ENCODE data around the gene RABGAP1L. TPM values are rescaled to one million over a fixed set of nuclear protein-coding genes. Genes with fewer than 3 reads are reported as not detected.

Gene RABGAP1L
- total RNA-seq, 1 experiment from 2014 or later, result 57.4 TPM

DNA sequence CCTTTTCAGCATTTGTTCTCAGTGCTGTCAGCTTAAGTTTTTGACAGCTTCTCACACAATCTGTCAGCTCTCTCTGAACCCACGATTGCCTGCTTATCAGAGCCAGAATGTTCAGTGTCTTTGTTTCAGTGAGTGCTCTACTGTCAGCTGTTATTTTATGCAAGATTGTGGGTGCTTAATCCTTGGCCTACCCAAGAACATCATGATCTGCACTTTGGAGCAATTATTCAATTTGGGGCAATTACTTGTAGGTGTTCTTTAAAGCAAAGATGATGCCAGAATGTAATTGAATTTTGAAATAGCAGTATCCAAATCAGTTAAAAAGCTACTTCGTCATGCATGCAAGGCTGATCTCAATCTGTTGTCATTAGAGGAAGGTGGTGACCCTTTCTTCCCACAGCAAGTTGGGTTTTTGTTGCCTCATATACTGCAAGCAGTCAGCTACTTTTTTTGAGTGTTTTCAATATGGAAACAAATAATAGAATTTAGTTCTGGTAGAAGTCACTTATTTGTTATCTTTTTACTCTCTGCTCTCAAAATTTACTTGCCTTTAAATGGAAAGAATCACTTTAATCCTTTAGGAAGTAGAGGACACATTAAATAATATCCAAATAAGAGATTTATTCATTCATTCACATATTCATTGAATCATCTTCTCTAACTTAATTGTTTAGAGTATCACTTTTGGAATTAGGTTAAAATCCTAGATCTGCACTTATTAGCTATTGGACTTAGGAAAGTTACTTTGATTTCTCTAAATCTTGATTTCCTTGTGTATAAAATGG lies 586.9 kb downstream of the RABGAP1L start:
- Histone ChIP-seq H3K27me3 (ENCODE audit: insufficient read depth, low read depth) (no peaks in the 10 kb centered on the region), H3K27ac (no peak overlapping the region), H4K20me1 (ENCODE audit: insufficient read depth) (no peaks in the 10 kb centered on the region), H3K79me2 (ENCODE audit: low read depth) (no peaks in the 10 kb centered on the region), H3K4me2 (no peak overlapping the region), H2AFZ (no peak overlapping the region), H3K4me1 (replicated peaks; ENCODE audit: insufficient read depth) (peaks cover 3% of the 10 kb centered on the region), H3F3A (ENCODE audit: insufficient read depth, low read depth) (0 out of 2 replicates have a peak, but pooled peaks cover under 1% of the 10 kb centered on the region), H3K36me3 (ENCODE audit: low read depth) (no peaks in the 10 kb centered on the region), H3K4me3 (no peak overlapping the region), H3K9me2 (ENCODE audit: insufficient read depth) (no peaks in the 10 kb centered on the region), H3K9me3 (ENCODE audit: insufficient read depth, low read depth) (no peaks in the 10 kb centered on the region)
- DNase-seq, result no peak
- ChIA-PET CTCF (interaction anchor here (2.2 kb wide), 1 partner anchor 484 kb away, joined by 8 read pairs; no protein-coding TSS in a partner anchor), POLR2A (ENCODE audit: unreplicated experiment) (interaction anchor here (0.6 kb wide), 1 partner anchor 445 kb away, joined by 3 read pairs; no protein-coding TSS in a partner anchor)
- no TSS peak for BruUV-seq (replicated peaks)
- no peak for TF ChIP-seq EZH2 (IDR thresholded peaks at IDR 0.05; ENCODE audit: low read depth)
- TF ChIP-seq, protein P1, sequence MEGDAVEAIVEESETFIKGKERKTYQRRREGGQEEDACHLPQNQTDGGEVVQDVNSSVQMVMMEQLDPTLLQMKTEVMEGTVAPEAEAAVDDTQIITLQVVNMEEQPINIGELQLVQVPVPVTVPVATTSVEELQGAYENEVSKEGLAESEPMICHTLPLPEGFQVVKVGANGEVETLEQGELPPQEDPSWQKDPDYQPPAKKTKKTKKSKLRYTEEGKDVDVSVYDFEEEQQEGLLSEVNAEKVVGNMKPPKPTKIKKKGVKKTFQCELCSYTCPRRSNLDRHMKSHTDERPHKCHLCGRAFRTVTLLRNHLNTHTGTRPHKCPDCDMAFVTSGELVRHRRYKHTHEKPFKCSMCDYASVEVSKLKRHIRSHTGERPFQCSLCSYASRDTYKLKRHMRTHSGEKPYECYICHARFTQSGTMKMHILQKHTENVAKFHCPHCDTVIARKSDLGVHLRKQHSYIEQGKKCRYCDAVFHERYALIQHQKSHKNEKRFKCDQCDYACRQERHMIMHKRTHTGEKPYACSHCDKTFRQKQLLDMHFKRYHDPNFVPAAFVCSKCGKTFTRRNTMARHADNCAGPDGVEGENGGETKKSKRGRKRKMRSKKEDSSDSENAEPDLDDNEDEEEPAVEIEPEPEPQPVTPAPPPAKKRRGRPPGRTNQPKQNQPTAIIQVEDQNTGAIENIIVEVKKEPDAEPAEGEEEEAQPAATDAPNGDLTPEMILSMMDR (conservative IDR thresholded peaks at IDR 0.05), result no peak
- intact Hi-C loops (cut with micrococcal nuclease; ENCODE audit: unreplicated experiment), result loop anchor here (10.0 kb wide), 2 partner anchors 379 to 1321 kb away; no protein-coding TSS in a partner anchor

DNA sequence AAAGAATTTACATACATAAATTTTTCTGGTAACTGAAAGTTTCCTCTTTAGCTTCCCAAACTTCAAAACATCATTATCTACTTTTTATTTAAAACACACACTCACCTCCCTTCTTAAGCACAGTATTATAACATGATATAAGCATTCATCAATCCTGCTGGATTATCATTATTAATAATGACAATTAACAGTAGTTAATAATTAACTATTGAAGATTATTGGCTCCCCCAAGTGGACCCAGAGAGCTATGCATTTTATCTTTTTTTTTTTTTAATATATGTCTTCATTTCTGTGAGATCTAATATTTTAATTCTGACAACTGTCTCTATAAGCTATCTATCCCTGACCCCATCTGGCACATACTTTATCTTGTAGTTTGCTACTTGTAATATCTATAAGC lies 588.3 kb downstream of the RABGAP1L start:
- no peaks in the 10 kb centered on the region for H3K27me3 ChIP-seq (ENCODE audit: insufficient read depth, low read depth)
- H3K27ac ChIP-seq, result no peak overlapping the region
- POLR2A ChIA-PET (ENCODE audit: unreplicated experiment), result no interaction called here
- no peak for DNase-seq
- intact Hi-C loops (cut with micrococcal nuclease; ENCODE audit: unreplicated experiment), result loop anchor here (10.0 kb wide), 2 partner anchors 377 to 1323 kb away; no protein-coding TSS in a partner anchor
- H3K4me2 ChIP-seq, result no peak overlapping the region
- no peaks in the 10 kb centered on the region for H4K20me1 ChIP-seq (ENCODE audit: insufficient read depth)
- CTCF ChIA-PET, result interaction anchor here (0.5 to 2.1 kb wide), 5 partner anchors 130 to 543 kb away, joined by 3 to 10 read pairs (median 6); no protein-coding TSS in a partner anchor
- no peaks in the 10 kb centered on the region for H3K36me3 ChIP-seq (ENCODE audit: low read depth)
- TF ChIP-seq, protein P1 (conservative IDR thresholded peaks at IDR 0.05), result no peak; the same call in 1 of the 2 replicates
- no peak for TF ChIP-seq EZH2 (IDR thresholded peaks at IDR 0.05; ENCODE audit: low read depth)
- BruUV-seq (replicated peaks), result no TSS peak
- no peaks in the 10 kb centered on the region for H3K9me2 ChIP-seq (ENCODE audit: insufficient read depth)
- H2AFZ ChIP-seq, result no peak overlapping the region
- H3K9me3 ChIP-seq (ENCODE audit: insufficient read depth, low read depth), result no peaks in the 10 kb centered on the region
- H3K4me1 ChIP-seq (replicated peaks; ENCODE audit: insufficient read depth), result no peaks in the 10 kb centered on the region
- no peaks in the 10 kb centered on the region for H3F3A ChIP-seq (ENCODE audit: insufficient read depth, low read depth)
- no peaks in the 10 kb centered on the region for H3K79me2 ChIP-seq (ENCODE audit: low read depth)
- H3K4me3 ChIP-seq, result no peak overlapping the region

DNA sequence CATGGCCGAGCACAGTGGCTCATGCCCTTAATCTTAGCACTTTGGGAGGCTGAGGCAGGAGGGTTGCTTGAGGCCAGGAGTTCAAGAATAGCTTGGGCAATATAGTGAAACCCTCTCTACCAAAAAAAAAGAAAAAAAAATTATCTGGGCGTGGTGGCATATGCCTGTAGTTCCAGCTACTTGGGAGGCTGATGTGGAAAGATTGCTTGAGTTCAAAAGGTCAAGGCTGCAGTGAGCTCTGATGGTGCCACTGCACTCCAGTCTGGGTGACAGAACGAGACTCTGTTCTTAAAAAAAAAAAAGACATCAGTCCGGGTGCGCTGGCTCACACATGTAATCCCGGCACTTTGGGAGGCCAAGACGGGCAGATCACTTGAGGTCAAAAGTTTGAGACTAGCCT lies 589.3 kb downstream of the RABGAP1L start:
- Histone ChIP-seq H3K4me3 (no peak overlapping the region), H3F3A (ENCODE audit: insufficient read depth, low read depth) (no peaks in the 10 kb centered on the region), H3K9me2 (ENCODE audit: insufficient read depth) (no peaks in the 10 kb centered on the region; the same call in 1 of the 2 replicates), H3K4me1 (replicated peaks; ENCODE audit: insufficient read depth) (no peaks in the 10 kb centered on the region), H3K36me3 (ENCODE audit: low read depth) (no peaks in the 10 kb centered on the region), H3K9me3 (ENCODE audit: insufficient read depth, low read depth) (no peaks in the 10 kb centered on the region), H2AFZ (no peak overlapping the region), H3K79me2 (ENCODE audit: low read depth) (no peaks in the 10 kb centered on the region), H4K20me1 (ENCODE audit: insufficient read depth) (no peaks in the 10 kb centered on the region), H3K27me3 (ENCODE audit: insufficient read depth, low read depth) (no peaks in the 10 kb centered on the region), H3K4me2 (no peak overlapping the region), H3K27ac (no peak overlapping the region)
- CTCF ChIA-PET, result interaction anchor here (0.7 to 2.1 kb wide), 2 partner anchors 486 to 883 kb away, joined by 5 to 10 read pairs; no protein-coding TSS in a partner anchor
- POLR2A ChIA-PET (ENCODE audit: unreplicated experiment), result no interaction called here
- no peak for DNase-seq
- intact Hi-C loops (cut with micrococcal nuclease; ENCODE audit: unreplicated experiment), result loop anchor here (10.0 kb wide), 2 partner anchors 376 to 1324 kb away; no protein-coding TSS in a partner anchor
- TF ChIP-seq, protein P1 (conservative IDR thresholded peaks at IDR 0.05), result no peak
- no peak for TF ChIP-seq EZH2 (IDR thresholded peaks at IDR 0.05; ENCODE audit: low read depth)
- BruUV-seq (replicated peaks), result no TSS peak
